GM12878 (cell line): ENCODE results near the gene CDH4. TPM values are rescaled to one million over a fixed set of nuclear protein-coding genes. Genes with fewer than 3 reads are reported as not detected.

ENCODE experiments used
- ATAC-seq: fragments of 200-7000 bp; cut with Tn5 transposase; 3 replicates; pipeline ENCODE4 v1.9.1; 2020; ENCODE audit warnings: mild to moderate bottlenecking, moderate library complexity
- BruUV-seq: library from RNA; stranded (reverse); fragments of 400-500 nt; replicated peaks from 2 replicates; lab custom pipeline; 2021; lab: Mats Ljungman, UMichigan
- CTCF ChIA-PET: fragments of 300-600 bp; sonication (Branson Sonifier 250); formaldehyde crosslinking; extraction: SDS; loops from one replicate; lab custom pipeline; 2021; ENCODE audit warnings: inconsistent platforms; lab: Yijun Ruan, JAX
- POLR2A ChIA-PET: fragments of 350-600 bp; formaldehyde crosslinking; extraction: SDS; loops from one replicate; lab custom pipeline; 2021; ENCODE audit warnings: inconsistent platforms; lab: Charles Lee
- RAD21 ChIA-PET: fragments of 300-600 bp; sonication (Branson Sonifier 250); formaldehyde crosslinking; loops from one replicate; lab custom pipeline; 2023; ENCODE audit warnings: antibody characterized with exemption; ENCODE audit not compliant: unreplicated experiment; lab: Charles Lee
- SMC1A ChIA-PET: fragments of 300-600 bp; sonication (Branson Sonifier 250); formaldehyde crosslinking; loops from one replicate; lab custom pipeline; 2023; ENCODE audit not compliant: unreplicated experiment, uncharacterized antibody; lab: Charles Lee
- DNase-seq: peaks from one replicate; pipeline ENCODE4 v3.0.0-alpha.2; 2011; ENCODE audit warnings: low read depth, low spot score
- FAIRE-seq: peaks from 3 replicates; lab custom pipeline; 2011; peaks lifted over from hg19 to GRCh38; lab: Jason Lieb, UNC
- H2AFZ ChIP-seq: 2 replicates; pipeline ENCODE4 v1.6.0; 2011; ENCODE audit warnings: low read depth, low read length, control low read depth; ENCODE audit not compliant: control insufficient read depth
- H3K27ac ChIP-seq: 2 replicates; pipeline ENCODE4 v1.5.1; 2011; ENCODE audit warnings: control low read depth; ENCODE audit not compliant: control insufficient read depth, insufficient read depth
- H3K27me3 ChIP-seq, 2 experiments: replicated peaks in 1 of 2; 2 replicates each; pipeline versions ENCODE4 v1.6.0 to v1.6.1; 2011; ENCODE audit warnings: low read length in 1 of 2; ENCODE audit not compliant: control insufficient read depth in 2 of 2, insufficient read depth in 2 of 2
- H3K36me3 ChIP-seq, 2 experiments: 2 replicates each; pipeline ENCODE4 v1.5.1; 2011; ENCODE audit warnings: low read length in 1 of 2; ENCODE audit not compliant: control insufficient read depth in 2 of 2, insufficient read depth in 2 of 2
- H3K4me1 ChIP-seq: 2 replicates; pipeline ENCODE4 v1.6.1; 2011; ENCODE audit warnings: mild to moderate bottlenecking, low read length, moderate library complexity, mixed read lengths; ENCODE audit not compliant: control insufficient read depth, insufficient read depth
- H3K4me2 ChIP-seq: 2 replicates; pipeline ENCODE4 v1.6.0; 2011; ENCODE audit warnings: control low read depth; ENCODE audit not compliant: control insufficient read depth, insufficient read depth
- H3K4me3 ChIP-seq: fragments of 200-600 bp; sonication (generic); 2 replicates; pipeline ENCODE4 v1.5.1; 2016
- H3K79me2 ChIP-seq: 2 replicates; pipeline ENCODE4 v1.6.0; 2011; ENCODE audit warnings: low read length; ENCODE audit not compliant: control insufficient read depth, insufficient read depth
- H3K9ac ChIP-seq: 2 replicates; pipeline ENCODE4 v1.8.0; 2011; ENCODE audit warnings: low read length, control low read depth, mixed read lengths; ENCODE audit not compliant: control insufficient read depth, insufficient read depth
- H3K9me3 ChIP-seq: replicated peaks from 3 replicates; pipeline ENCODE4 v1.5.1; 2011; ENCODE audit warnings: mild to moderate bottlenecking, low read length; ENCODE audit not compliant: control insufficient read depth, insufficient read depth
- H4K20me1 ChIP-seq: 2 replicates; pipeline ENCODE4 v1.6.0; 2011; ENCODE audit not compliant: control insufficient read depth, insufficient read depth
- CBX5 ChIP-seq: sonication (generic); IDR thresholded peaks from 2 replicates; pipeline ENCODE4 v1.6.1; 2016; ENCODE audit warnings: low read depth, moderate library complexity, mild to moderate bottlenecking, inconsistent platforms
- CEBPZ ChIP-seq: fragments of 150-350 bp; IDR thresholded peaks from 2 replicates; pipeline ENCODE4 v1.6.1; 2016; ENCODE audit warnings: low read depth, low read length
- EZH2 ChIP-seq: IDR thresholded peaks from 2 replicates; pipeline ENCODE4 v1.6.1; 2012; ENCODE audit warnings: low read depth, mild to moderate bottlenecking, control low read depth, inconsistent platforms, low read length, borderline replicate concordance; ENCODE audit not compliant: control insufficient read depth
- IRF4 ChIP-seq: IDR thresholded peaks from 2 replicates; pipeline ENCODE4 v1.6.1; 2011; ENCODE audit warnings: low read depth, low read length
- KDM1A ChIP-seq: fragments of 200-600 bp; sonication (generic); IDR thresholded peaks from 2 replicates; pipeline ENCODE4 v1.6.1; 2016; ENCODE audit warnings: borderline replicate concordance
- NR2C1 ChIP-seq: fragments of 450-650 bp; IDR thresholded peaks from 2 replicates; pipeline ENCODE4 v1.6.1; 2017; ENCODE audit warnings: antibody characterized with exemption, mild to moderate bottlenecking, moderate library complexity
- RAD51 ChIP-seq: fragments of 450-650 bp; IDR thresholded peaks from 2 replicates; pipeline ENCODE4 v1.6.1; 2016; ENCODE audit warnings: moderate library complexity, mild to moderate bottlenecking, inconsistent platforms
- RBBP5 ChIP-seq: fragments of 200-600 bp; sonication (generic); conservative IDR thresholded peaks from 2 replicates; pipeline ENCODE4 v1.6.1; 2016
- TCF7 ChIP-seq: IDR thresholded peaks from 2 replicates; pipeline ENCODE4 v1.6.1; 2014; ENCODE audit warnings: antibody characterized with exemption, borderline replicate concordance
- ZBTB33 ChIP-seq: fragments of 450-650 bp; IDR thresholded peaks from 2 replicates; pipeline ENCODE4 v1.6.1; 2017; ENCODE audit warnings: mild to moderate bottlenecking
- WGBS: methylation state at CpG from one replicate; pipeline ENCODE4 v1.1.6; 2016; ENCODE audit warnings: low lambda C conversion rate; ENCODE audit not compliant: insufficient replicate concordance, insufficient coverage; ENCODE audit errors: missing lambda C conversion rate; 5-methylcytosine and 5-hydroxymethylcytosine counted together
- in situ Hi-C: fragments of 300-500 bp; cut with MboI; formaldehyde crosslinking; loops from 9 replicates; pipeline ENCODE4 v1.14.3; 2018; ENCODE audit warnings: mixed read lengths
- intact Hi-C: fragments of 100-400 bp; cut with micrococcal nuclease; formaldehyde crosslinking; loops from one replicate; pipeline ENCODE4 v1.14.2; 2022; ENCODE audit not compliant: unreplicated experiment
- polyA plus RNA-seq, 11 experiments: library from polyadenylated mRNA; depleted of rRNA in 4 of 11; unstranded in 6 of 11; stranded (reverse) in 5 of 11; fragments of >200 nt; fragmentation: Nextera tagmentation in 4 of 11; fragmentation: Illumina TruSeq in 1 of 11; extraction: Ambion mirVana in 4 of 11; extraction: Trizol in 1 of 11; gene quantifications; 1 replicate in 1 of 11; 2 replicates in 10 of 11; pipeline versions ENCODE4 v1.2.1 to v1.2.3, GENCODE V29; 2011 to 2016; ENCODE audit warnings: inconsistent platforms in 2 of 11, missing spikeins in 2 of 11, low read depth in 1 of 11
- total RNA-seq, 4 experiments: library from RNA; depleted of rRNA in 3 of 4; stranded (reverse); fragments of >200 nt in 3 of 4; fragmentation: Illumina TruSeq in 1 of 4; extraction: Trizol in 1 of 4; gene quantifications; 2 replicates each; pipeline versions ENCODE4 v1.2.1 to v1.2.3, GENCODE V29; 2013 to 2021

Gene CDH4
- total and polyA plus RNA-seq, 10 of the 15 experiments (the other 5 are each of a cell fraction or from before 2014, with no cell fraction given) = not detected

- H3K9me3 ChIP-seq = no peaks in the 10 kb centered on the region
- no peak overlapping the region for H3K27ac ChIP-seq
- ChIA-PET POLR2A (no interaction called here), SMC1A (no interaction called here), RAD21 (no interaction called here), CTCF (no interaction called here)
- no peaks in the 10 kb centered on the region for H3K27me3 ChIP-seq
- no peaks in the 10 kb centered on the region for H4K20me1 ChIP-seq
- DNase-seq (no peak), FAIRE-seq (no peak), ATAC-seq (no peak)
- intact Hi-C loops = no loop called here
- no peak overlapping the region for H3K9ac ChIP-seq
- WGBS = 49% methylated on average over 20 of the region's 20 CpGs
- TF ChIP-seq IRF4 = no peak
- no peak for TF ChIP-seq CEBPZ
- TF ChIP-seq CBX5 = no peak
- TF ChIP-seq TCF7 = no peak
- TF ChIP-seq NR2C1 = no peak
- no peak for TF ChIP-seq EZH2
- no peak for TF ChIP-seq KDM1A
- no peak for TF ChIP-seq RAD51
- TF ChIP-seq ZBTB33 = no peak
- no peak for TF ChIP-seq RBBP5
- no peaks in the 10 kb centered on the region for H3K36me3 ChIP-seq
- no peaks in the 10 kb centered on the region for H3K79me2 ChIP-seq
- no TSS peak for BruUV-seq
- in situ Hi-C loops = no loop called here
- no peak overlapping the region for H3K4me3 ChIP-seq
- no peak overlapping the region for H2AFZ ChIP-seq
- H3K4me1 ChIP-seq = no peaks in the 10 kb centered on the region
- H3K4me2 ChIP-seq = no peak overlapping the region
Observed at GRCh38 chr20:61953037-61954021, 701.3 kb downstream of the CDH4 start.
